Measurements from ENCODE around the gene CHCHD4.

CHCHD4 gene

GRCh38 chr3:14148041-14148985, 23.6 kb upstream of the CHCHD4 start:
- peak; percentile 7 for DNase-seq

GRCh38 chr3:14147617-14148016, 22.9 kb upstream of the CHCHD4 start:
- no peak for DNase-seq

- DNase-seq, result no peak
These were observed 22.4 kb upstream of the CHCHD4 start for GRCh38 chr3:14147066-14147435.

GRCh38 chr3:14146381-14147065, 21.9 kb upstream of the CHCHD4 start:
- DNase-seq, result no peak

GRCh38 chr3:14145670-14146380, 21.2 kb upstream of the CHCHD4 start:
- DNase-seq, result no peak

- no peak for DNase-seq
These were observed 20.6 kb upstream of the CHCHD4 start for GRCh38 chr3:14145236-14145635.

- DNase-seq, result peak; percentile 56
These were observed 19.9 kb upstream of the CHCHD4 start for GRCh38 chr3:14144423-14145075.

GRCh38 chr3:14143271-14144225, 18.9 kb upstream of the CHCHD4 start:
- DNase-seq, result no peak

- DNase-seq, result no peak
These were observed 18.0 kb upstream of the CHCHD4 start for GRCh38 chr3:14142567-14143270.

GRCh38 chr3:14141602-14142341, 17.1 kb upstream of the CHCHD4 start:
- DNase-seq, result no peak

GRCh38 chr3:14141144-14141543, 16.5 kb upstream of the CHCHD4 start:
- no peak for DNase-seq

GRCh38 chr3:14140668-14141067, 16.0 kb upstream of the CHCHD4 start:
- no peak for DNase-seq

GRCh38 chr3:14139771-14140170, 15.1 kb upstream of the CHCHD4 start:
- DNase-seq, result no peak

GRCh38 chr3:14138878-14139655, 14.4 kb upstream of the CHCHD4 start:
- DNase-seq, result no peak

GRCh38 chr3:14138109-14138877, 13.6 kb upstream of the CHCHD4 start:
- DNase-seq, result no peak

GRCh38 chr3:14137445-14137844, 12.8 kb upstream of the CHCHD4 start:
- no peak for DNase-seq

GRCh38 chr3:14137004-14137403, 12.3 kb upstream of the CHCHD4 start:
- DNase-seq, result no peak

GRCh38 chr3:14135581-14135980, 10.9 kb upstream of the CHCHD4 start:
- DNase-seq, result no peak

GRCh38 chr3:14134291-14134690, 9.6 kb upstream of the CHCHD4 start:
- no peak for DNase-seq
